IMR-90 (cell line): ENCODE results near the gene TEAD1. TPM values are rescaled to one million over a fixed set of nuclear protein-coding genes. Genes with fewer than 3 reads are reported as not detected.

Source experiments
- ATAC-seq: fragments of 200-7000 bp; cut with Tn5 transposase; 2 replicates; pipeline ENCODE4 v1.9.1; 2020; ENCODE audit warnings: low read depth, mild to moderate bottlenecking, moderate library complexity
- BruUV-seq: library from RNA; stranded (reverse); fragments of 400-500 nt; replicated peaks from 2 replicates; lab custom pipeline; 2021; lab: Mats Ljungman, UMichigan
- CTCF ChIA-PET: fragments of 300-600 bp; formaldehyde crosslinking; extraction: SDS; loops from one replicate; lab custom pipeline; 2021; ENCODE audit warnings: antibody characterized with exemption; lab: Yijun Ruan, JAX
- POLR2A ChIA-PET: fragments of 300-600 bp; sonication (Branson Sonifier 250); formaldehyde crosslinking; loops from one replicate; lab custom pipeline; 2022; ENCODE audit warnings: antibody characterized with exemption; ENCODE audit not compliant: unreplicated experiment; lab: Charles Lee
- DNase-seq: peaks from one replicate; pipeline ENCODE4 v3.0.0; 2013
- H2AFZ ChIP-seq: replicated peaks from 2 replicates; pipeline ENCODE3; 2013; ENCODE audit warnings: low read length, mild to moderate bottlenecking; ENCODE audit not compliant: poor library complexity
- H2AK5ac ChIP-seq: 2 replicates; pipeline ENCODE4 v1.6.1; 2013; ENCODE audit warnings: low read depth, low read length, inconsistent platforms
- H2AK9ac ChIP-seq: replicated peaks from 2 replicates; pipeline ENCODE3; 2013; ENCODE audit warnings: mild to moderate bottlenecking, low read depth, low read length, moderate library complexity; ENCODE audit not compliant: poor library complexity
- H2BK120ac ChIP-seq: 2 replicates; pipeline ENCODE4 v1.6.1; 2013; ENCODE audit warnings: low read depth, low read length, inconsistent platforms
- H2BK15ac ChIP-seq: 3 replicates; pipeline ENCODE4 v1.6.1; 2013; ENCODE audit warnings: low read depth, low read length, inconsistent platforms
- H2BK20ac ChIP-seq: 2 replicates; pipeline ENCODE4 v1.6.1; 2013; ENCODE audit warnings: low read depth, mild to moderate bottlenecking, inconsistent platforms, low read length, moderate library complexity
- H2BK5ac ChIP-seq: 2 replicates; pipeline ENCODE4 v1.6.1; 2013; ENCODE audit warnings: mild to moderate bottlenecking, low read depth, low read length, inconsistent platforms; ENCODE audit not compliant: poor library complexity, severe bottlenecking
- H3K14ac ChIP-seq: replicated peaks from 2 replicates; pipeline ENCODE4 v1.6.1; 2013; ENCODE audit warnings: low read depth, low read length, inconsistent platforms
- H3K18ac ChIP-seq: 2 replicates; pipeline ENCODE4 v1.6.1; 2013; ENCODE audit warnings: low read depth, low read length, control low read depth
- H3K23ac ChIP-seq: 2 replicates; pipeline ENCODE4 v1.6.1; 2013; ENCODE audit warnings: low read depth, low read length, inconsistent platforms
- H3K27ac ChIP-seq: 2 replicates; pipeline ENCODE4 v1.5.1; 2013; ENCODE audit warnings: mild to moderate bottlenecking, control low read depth, low read length; ENCODE audit not compliant: insufficient read depth
- H3K27me3 ChIP-seq: 2 replicates; pipeline ENCODE4 v1.6.1; 2013; ENCODE audit warnings: low read length; ENCODE audit not compliant: control insufficient read depth, insufficient read depth
- H3K36me3 ChIP-seq: 2 replicates; pipeline ENCODE4 v1.6.1; 2013; ENCODE audit warnings: low read length, mixed read lengths; ENCODE audit not compliant: control insufficient read depth, insufficient read depth
- H3K4ac ChIP-seq: 2 replicates; pipeline ENCODE4 v1.6.1; 2013; ENCODE audit warnings: low read depth, low read length, inconsistent platforms
- H3K4me1 ChIP-seq: 2 replicates; pipeline ENCODE4 v1.6.1; 2013; ENCODE audit warnings: low read length, mixed read lengths; ENCODE audit not compliant: control insufficient read depth, insufficient read depth
- H3K4me2 ChIP-seq: 2 replicates; pipeline ENCODE4 v1.6.1; 2013; ENCODE audit warnings: low read depth, mild to moderate bottlenecking, control low read depth, low read length, moderate library complexity
- H3K4me3 ChIP-seq: 2 replicates; pipeline ENCODE4 v1.5.1; 2013; ENCODE audit warnings: low read depth, mild to moderate bottlenecking, control low read depth, low read length, moderate library complexity; ENCODE audit not compliant: insufficient read depth
- H3K56ac ChIP-seq: 2 replicates; pipeline ENCODE4 v1.6.1; 2013; ENCODE audit warnings: low read length, inconsistent platforms; ENCODE audit not compliant: insufficient read depth; ENCODE audit errors: extremely low read depth
- H3K79me1 ChIP-seq, 2 experiments: 2 replicates each; pipeline ENCODE4 v1.6.1; 2013; ENCODE audit warnings: low read length in 2 of 2, inconsistent platforms in 1 of 2, low read depth in 1 of 2
- H3K9ac ChIP-seq: 2 replicates; pipeline ENCODE4 v1.6.1; 2013; ENCODE audit warnings: low read depth, low read length, control low read depth
- H3K9me1 ChIP-seq: 2 replicates; pipeline ENCODE4 v1.6.1; 2013; ENCODE audit warnings: low read length, inconsistent platforms; ENCODE audit not compliant: insufficient read depth
- H3K9me3 ChIP-seq: 2 replicates; pipeline ENCODE4 v1.6.1; 2013; ENCODE audit warnings: low read length; ENCODE audit not compliant: control insufficient read depth, insufficient read depth
- H4K20me1 ChIP-seq: 2 replicates; pipeline ENCODE4 v1.6.1; 2013; ENCODE audit warnings: low read length, inconsistent platforms; ENCODE audit not compliant: insufficient read depth
- H4K5ac ChIP-seq: 2 replicates; pipeline ENCODE4 v1.6.1; 2013; ENCODE audit warnings: mild to moderate bottlenecking, low read depth, low read length, control low read depth
- H4K8ac ChIP-seq, 2 experiments: 2 replicates each; pipeline ENCODE4 v1.6.1; 2013; ENCODE audit warnings: low read depth in 2 of 2, low read length in 2 of 2, control low read depth in 1 of 2, inconsistent platforms in 1 of 2
- H4K91ac ChIP-seq: 2 replicates; pipeline ENCODE4 v1.6.1; 2013; ENCODE audit warnings: low read depth, low read length, inconsistent platforms; ENCODE audit not compliant: insufficient read depth
- BHLHE40 ChIP-seq: fragments of 150-350 bp; IDR thresholded peaks from 2 replicates; pipeline ENCODE4 v1.6.1; 2016; ENCODE audit warnings: mild to moderate bottlenecking, low read depth, low read length
- CEBPB ChIP-seq: IDR thresholded peaks from 2 replicates; pipeline ENCODE4 v1.6.1; 2012; ENCODE audit warnings: low read depth, low read length, improper control_type of control experiment
- CHD1 ChIP-seq: IDR thresholded peaks from 2 replicates; pipeline ENCODE4 v1.6.1; 2012; ENCODE audit warnings: low read depth, low read length, improper control_type of control experiment
- MXI1 ChIP-seq: IDR thresholded peaks from 2 replicates; pipeline ENCODE4 v1.6.1; 2012; ENCODE audit warnings: low read depth, mild to moderate bottlenecking, low read length, moderate library complexity, borderline replicate concordance
- RAD21 ChIP-seq: IDR thresholded peaks from 2 replicates; pipeline ENCODE4 v1.6.1; 2012; ENCODE audit warnings: low read length, improper control_type of control experiment
- RCOR1 ChIP-seq: IDR thresholded peaks from 2 replicates; pipeline ENCODE4 v1.6.1; 2012; ENCODE audit warnings: mild to moderate bottlenecking, low read length, improper control_type of control experiment; ENCODE audit not compliant: insufficient replicate concordance
- RFX5 ChIP-seq: IDR thresholded peaks from 2 replicates; pipeline ENCODE4 v1.8.0; 2012; ENCODE audit warnings: low read depth, mild to moderate bottlenecking, low read length, moderate library complexity
- WGBS, 2 experiments: methylation state at CpG; one replicate each; pipeline versions ENCODE4 v1.1.5 to v1.1.7; 2013; ENCODE audit warnings: missing lambda C conversion rate in 2 of 2; ENCODE audit not compliant: insufficient read length in 1 of 2; ENCODE audit errors: extremely low coverage in 2 of 2; 5-methylcytosine and 5-hydroxymethylcytosine counted together
- dilution Hi-C: fragments of 300-500 bp; cut with HindIII; formaldehyde crosslinking; loops from one replicate; pipeline ENCODE4 v1.14.3; 2018; ENCODE audit warnings: low sequenced_read_pairs; ENCODE audit not compliant: unreplicated experiment
- in situ Hi-C: fragments of 300-500 bp; cut with MboI; formaldehyde crosslinking; loops from 3 replicates; pipeline ENCODE4 v1.14.3; 2019; ENCODE audit warnings: low sequenced_read_pairs, inconsistent platforms, mixed read lengths
- intact Hi-C: fragments of 100-400 bp; cut with micrococcal nuclease; formaldehyde crosslinking; loops from 2 replicates; pipeline ENCODE4 v1.10.0; 2022
- polyA plus RNA-seq, 3 experiments: library from polyadenylated mRNA; depleted of rRNA; stranded (reverse); fragments of >200 nt; gene quantifications; 2 replicates each; pipeline ENCODE4 v1.2.3, GENCODE V29; 2012; ENCODE audit warnings: low replicate concordance in 1 of 3
- total RNA-seq: library from RNA; depleted of rRNA; stranded (reverse); fragments of >200 nt; gene quantifications from 2 replicates; pipeline ENCODE4 v1.2.3, GENCODE V29; 2012
- TF ChIP-seq, protein P1 (sequence below): fragments of 150-350 bp; IDR thresholded peaks from 2 replicates; pipeline ENCODE4 v1.6.1; 2017; ENCODE audit warnings: mild to moderate bottlenecking, antibody characterized with exemption, low read length, low read depth

TEAD1 gene
- total and polyA plus RNA-seq, 2 of the 4 experiments (the other 2 are of a cell fraction): 51.8 to 69.2 TPM

DNA sequence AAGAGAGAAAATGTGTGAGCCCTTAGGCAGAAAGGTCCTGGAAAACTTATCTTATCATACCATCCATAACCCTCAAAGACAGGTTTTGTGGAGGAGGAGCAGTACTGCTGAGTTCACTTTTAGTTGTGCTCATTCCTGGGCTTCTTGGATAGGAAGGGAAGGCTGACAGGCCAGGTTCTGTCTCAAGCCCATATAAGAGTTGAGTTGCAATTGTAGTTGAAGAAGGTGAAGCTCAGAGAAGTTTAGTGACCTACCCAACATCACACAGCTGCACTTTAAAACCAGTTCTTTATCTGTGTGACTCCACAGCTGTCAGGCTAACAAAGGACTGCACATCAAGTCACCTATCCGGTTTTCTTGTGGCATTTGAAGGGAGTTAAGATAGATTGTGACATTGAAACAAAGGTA lies 13.0 kb downstream of the TEAD1 start:
- DNase-seq: no peak
- H3K4ac ChIP-seq: peak overlapping the region; percentile 94
- ATAC-seq: no peak
- peaks cover 56% of the 10 kb centered on the region for H3K4me1 ChIP-seq
- peak overlapping the region; percentile 93 for H3K14ac ChIP-seq
- BruUV-seq: no TSS peak
- H3K36me3 ChIP-seq: no peaks in the 10 kb centered on the region; the same call in 1 of the 2 replicates
- no peak overlapping the region for H3K27ac ChIP-seq
- no peaks in the 10 kb centered on the region for H3K27me3 ChIP-seq
- peak overlapping the region; percentile 40; the same call in 1 of the 2 replicates for H3K18ac ChIP-seq
- intact Hi-C loops: no loop called here
- peaks cover 92% of the 10 kb centered on the region for H4K20me1 ChIP-seq
- in situ Hi-C loops: no loop called here
- no peaks in the 10 kb centered on the region for H3K9me3 ChIP-seq
- peak overlapping the region; percentile 94; the same call in 1 of the 2 replicates for H2BK20ac ChIP-seq
- POLR2A ChIA-PET: no interaction called here
- peak overlapping the region; percentile 20 to 54; a peak in 3 of 4 replicates for H4K8ac ChIP-seq
- H2BK120ac ChIP-seq: peak overlapping the region; percentile 92
- H2BK15ac ChIP-seq: peak overlapping the region; percentile 2; the same call in 2 of the 3 replicates
- no peak overlapping the region for H3K9ac ChIP-seq
- no peak overlapping the region for H3K4me3 ChIP-seq
- dilution Hi-C loops: loop anchor here (25.0 kb wide), 1 partner anchor 200 kb away; no protein-coding TSS in a partner anchor
- no peak overlapping the region for H2AFZ ChIP-seq
- peak overlapping the region; percentile 68; the same call in 1 of the 2 replicates for H2AK5ac ChIP-seq
- no peak for TF ChIP-seq MXI1
- no peak for TF ChIP-seq BHLHE40
- TF ChIP-seq RCOR1: no peak
- TF ChIP-seq RAD21: no peak
- TF ChIP-seq CHD1: no peak
- TF ChIP-seq RFX5: no peak
- TF ChIP-seq CEBPB: no peak
- TF ChIP-seq, protein P1, sequence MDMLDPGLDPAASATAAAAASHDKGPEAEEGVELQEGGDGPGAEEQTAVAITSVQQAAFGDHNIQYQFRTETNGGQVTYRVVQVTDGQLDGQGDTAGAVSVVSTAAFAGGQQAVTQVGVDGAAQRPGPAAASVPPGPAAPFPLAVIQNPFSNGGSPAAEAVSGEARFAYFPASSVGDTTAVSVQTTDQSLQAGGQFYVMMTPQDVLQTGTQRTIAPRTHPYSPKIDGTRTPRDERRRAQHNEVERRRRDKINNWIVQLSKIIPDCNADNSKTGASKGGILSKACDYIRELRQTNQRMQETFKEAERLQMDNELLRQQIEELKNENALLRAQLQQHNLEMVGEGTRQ: no peak
- H4K5ac ChIP-seq: peak overlapping the region; percentile 24; the same call in 1 of the 2 replicates
- H2AK9ac ChIP-seq: no peak overlapping the region
- peaks cover 0 to 88% of the 10 kb centered on the region in 2 experiments; a peak in 2 of 4 replicates for H3K79me1 ChIP-seq
- H3K9me1 ChIP-seq: peaks cover 61% of the 10 kb centered on the region
- H3K56ac ChIP-seq: no peak overlapping the region
- CTCF ChIA-PET: interaction anchor here (0.6 kb wide), 1 partner anchor 284 kb away, joined by 3 read pairs; no protein-coding TSS in a partner anchor
- WGBS, 2 experiments: no CpG with 5 or more reads among the region's 1 CpG
- H2BK5ac ChIP-seq: peak overlapping the region; percentile 9
- no peak overlapping the region for H4K91ac ChIP-seq
- peak overlapping the region; percentile 87 for H3K23ac ChIP-seq
- H3K4me2 ChIP-seq: no peak overlapping the region
